Heart right ventricle (tissue), 16 donors: ENCODE measurements around the gene LTBP1. TPM values are rescaled to one million over a fixed set of nuclear protein-coding genes. Genes with fewer than 3 reads are reported as not detected.

ENCODE experiments used
- ATAC-seq, 8 donors: fragments of 200-7000 bp; cut with Tn5 transposase; one replicate each; pipeline ENCODE4 v1.9.1; 2020; ENCODE audit warnings: mild to moderate bottlenecking in 8 of 8, moderate library complexity in 8 of 8, moderate number of reproducible peaks in 1 of 8
- DNase-seq, 2 donors: peaks; one replicate each; pipeline ENCODE4 v3.0.0-alpha.2; 2020
- H3K27ac ChIP-seq, 10 donors: fragments of 200-600 bp; sonication (generic) in 2 of 10; one replicate each; pipeline versions ENCODE4 v1.5.0 to v1.8.0; 2020 to 2022; ENCODE audit warnings: mild to moderate bottlenecking in 3 of 10
- H3K27me3 ChIP-seq, 7 donors: fragments of 200-600 bp; one replicate each; pipeline ENCODE4 v1.8.0; 2021 to 2022; ENCODE audit warnings: mild to moderate bottlenecking in 2 of 7
- H3K36me3 ChIP-seq, 9 donors: fragments of 200-600 bp; sonication (generic) in 1 of 9; one replicate each; pipeline versions ENCODE4 v1.5.0 to v1.8.0; 2020 to 2022; ENCODE audit warnings: mild to moderate bottlenecking in 2 of 9
- H3K4me1 ChIP-seq, 9 donors: fragments of 200-600 bp; sonication (generic) in 1 of 9; one replicate each; pipeline versions ENCODE4 v1.5.0 to v1.8.0; 2020 to 2022; ENCODE audit warnings: mild to moderate bottlenecking in 4 of 9
- H3K4me3 ChIP-seq, 10 donors: fragments of 200-600 bp; sonication (generic) in 2 of 10; one replicate each; pipeline versions ENCODE4 v1.5.0 to v1.8.0; 2020 to 2022; ENCODE audit warnings: mild to moderate bottlenecking in 7 of 10, moderate library complexity in 2 of 10
- H3K9me3 ChIP-seq, 11 donors: fragments of 200-600 bp in 10 of 11; sonication (generic) in 2 of 11; one replicate each; pipeline versions ENCODE4 v1.5.0 to v1.8.0; 2013 to 2022; ENCODE audit warnings: mild to moderate bottlenecking in 2 of 11, control low read depth in 1 of 11, moderate library complexity in 1 of 11
- WGBS, 2 donors: extraction: QIAGEN DNeasy Blood & Tissue Kit; methylation state at CpG; one replicate each; pipeline ENCODE4 v1.1.7; 2013; ENCODE audit warnings: inconsistent platforms in 1 of 2; 5-methylcytosine and 5-hydroxymethylcytosine counted together
- intact Hi-C, 10 donors: fragments of 100-400 bp; cut with DNase I; formaldehyde crosslinking; loops; one replicate each; pipeline versions ENCODE4 v1.11.1 to v1.14.2; 2022
- polyA plus RNA-seq, 2 donors: library from polyadenylated mRNA; stranded (reverse); fragments of 200-250 nt; gene quantifications; one replicate each; pipeline ENCODE4 v1.2.3, GENCODE V29; 2013
- total RNA-seq, 10 donors: library from RNA; stranded (reverse); fragmentation: NEBNext Ultra II Directional in 3 of 10; extraction: Animal tissue kit (Norgen Biotek cat#: 25700) in 3 of 10; gene quantifications; one replicate each; pipeline versions ENCODE4 v1.2.1 to v1.2.4, GENCODE V29; 2021 to 2023
- TF ChIP-seq, protein P1 (sequence below), 9 donors: fragments of 200-600 bp; sonication (generic) in 2 of 9; IDR thresholded peaks; one replicate each; pipeline versions ENCODE4 v1.5.0 to v1.8.0; 2021 to 2022; ENCODE audit warnings: antibody characterized with exemption in 9 of 9, mild to moderate bottlenecking in 5 of 9, moderate library complexity in 1 of 9
- donor health status: Arrhythmogenic right ventricular cardiomyopathy.
- donor health status: ischemic (EF 13 %, LVEDD 7.1; RV severe dilation, severe dysfunction).
- donor health status: healthy with polysubstance abuse.
- donor health status: DM: no; HTN: yes; CAD: no.
- donor health status: DM: no; HTN: no; CAD: no.
- donor health status: ischemic (EF 25% LVEDD 6.9; RV normal size, moderate dysfunction).
- donor health status: ischemic (EF 25% LVEDD 5.7; RV mildly dilated, moderate dysfunction).
- donor health status: healthy.
- donor health status: DM: yes; HTN: yes; CAD: no.
- donor health status: Ischemic cardiomyopathy.
- donor health status: ischemic (EF 35%, LVEDD 5.7; RV mildly dilated, moderate dysfunction).
- donor health status: nonischemic (EF 11% LVEDD 7.7; RV severe dilation, severe dysfunction).
- donor health status: DM: yes; HTN: yes; CAD: no.
- donor health status: PGD.
- donor health status: ischemic (EF 29% LVEDD 5.4; RV normal size, mild dysfunction).
- donor health status: nonischemic (EF 23%, LVEDD 6.1; RV moderate dilation, normal function).

The LTBP1 gene
- total and polyA plus RNA-seq, 12 donors: 22.4 to 164 (median 84.3) TPM

DNA sequence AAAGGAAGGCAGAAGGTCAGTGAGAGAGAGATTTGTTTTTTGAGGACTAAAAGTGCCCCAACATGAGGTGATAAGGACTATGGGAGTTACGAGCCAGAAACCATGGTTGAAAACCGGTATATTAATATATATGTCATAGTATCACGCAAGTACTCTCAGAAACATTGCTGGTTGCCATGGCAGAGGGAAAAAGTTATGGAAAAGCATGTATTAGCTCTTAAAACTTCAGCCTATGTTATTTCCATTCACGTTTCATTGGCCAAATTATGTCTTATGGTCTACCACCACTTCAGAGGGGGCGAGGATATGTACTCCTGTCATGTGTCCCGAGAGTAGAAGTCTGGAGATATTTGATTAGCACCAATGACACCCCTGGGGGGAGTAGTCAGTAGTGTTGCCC, 125.9 kb downstream of the LTBP1 start:
- Histone ChIP-seq H3K36me3 (no peaks in the 10 kb centered on the region), H3K9me3 (no peaks in the 10 kb centered on the region), H3K27me3 (no peaks in the 10 kb centered on the region), H3K4me1 (peaks cover 0 to 45% (median 23%) of the 10 kb centered on the region in 9 donors), H3K27ac (no peak overlapping the region), H3K4me3 (no peak overlapping the region)
- TF ChIP-seq, protein P1, sequence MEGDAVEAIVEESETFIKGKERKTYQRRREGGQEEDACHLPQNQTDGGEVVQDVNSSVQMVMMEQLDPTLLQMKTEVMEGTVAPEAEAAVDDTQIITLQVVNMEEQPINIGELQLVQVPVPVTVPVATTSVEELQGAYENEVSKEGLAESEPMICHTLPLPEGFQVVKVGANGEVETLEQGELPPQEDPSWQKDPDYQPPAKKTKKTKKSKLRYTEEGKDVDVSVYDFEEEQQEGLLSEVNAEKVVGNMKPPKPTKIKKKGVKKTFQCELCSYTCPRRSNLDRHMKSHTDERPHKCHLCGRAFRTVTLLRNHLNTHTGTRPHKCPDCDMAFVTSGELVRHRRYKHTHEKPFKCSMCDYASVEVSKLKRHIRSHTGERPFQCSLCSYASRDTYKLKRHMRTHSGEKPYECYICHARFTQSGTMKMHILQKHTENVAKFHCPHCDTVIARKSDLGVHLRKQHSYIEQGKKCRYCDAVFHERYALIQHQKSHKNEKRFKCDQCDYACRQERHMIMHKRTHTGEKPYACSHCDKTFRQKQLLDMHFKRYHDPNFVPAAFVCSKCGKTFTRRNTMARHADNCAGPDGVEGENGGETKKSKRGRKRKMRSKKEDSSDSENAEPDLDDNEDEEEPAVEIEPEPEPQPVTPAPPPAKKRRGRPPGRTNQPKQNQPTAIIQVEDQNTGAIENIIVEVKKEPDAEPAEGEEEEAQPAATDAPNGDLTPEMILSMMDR (IDR thresholded peaks at IDR 0.05): no peak
- WGBS, 2 donors: 82 to 87% methylated on average over 6 of the region's 6 CpGs
- DNase-seq: no peak
- no peak for ATAC-seq
- intact Hi-C loops: no loop called here

DNA sequence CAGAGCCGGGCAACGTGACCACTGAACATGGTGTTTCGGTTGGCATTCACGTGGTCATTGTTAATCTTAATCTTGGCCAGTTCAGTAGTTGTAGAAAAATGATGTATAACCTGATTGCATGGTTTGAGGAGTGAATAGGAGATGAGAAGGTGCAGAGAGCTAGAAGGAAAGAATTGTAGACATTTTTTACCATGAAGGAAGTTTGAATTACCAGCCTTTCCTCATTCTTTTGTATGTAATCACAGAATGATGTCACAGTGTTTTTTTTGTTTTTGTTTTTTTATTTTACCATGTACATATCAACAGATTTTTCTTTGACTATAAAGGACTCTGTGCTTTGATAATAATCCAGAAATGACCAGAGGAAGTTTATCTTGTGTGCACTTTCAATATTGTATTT, 126.3 kb downstream of the LTBP1 start:
- DNase-seq: no peak
- no peak for ATAC-seq
- no peaks in the 10 kb centered on the region for H3K27me3 ChIP-seq
- H3K27ac ChIP-seq: no peak overlapping the region
- no peak overlapping the region for H3K4me3 ChIP-seq
- H3K9me3 ChIP-seq: no peaks in the 10 kb centered on the region
- intact Hi-C loops: no loop called here
- 94 to 96% methylated on average over 4 of the region's 4 CpGs for WGBS, 2 donors
- TF ChIP-seq, protein P1 (IDR thresholded peaks at IDR 0.05): no peak
- peaks cover 0 to 45% (median 23%) of the 10 kb centered on the region in 9 donors for H3K4me1 ChIP-seq
- H3K36me3 ChIP-seq: no peaks in the 10 kb centered on the region

DNA sequence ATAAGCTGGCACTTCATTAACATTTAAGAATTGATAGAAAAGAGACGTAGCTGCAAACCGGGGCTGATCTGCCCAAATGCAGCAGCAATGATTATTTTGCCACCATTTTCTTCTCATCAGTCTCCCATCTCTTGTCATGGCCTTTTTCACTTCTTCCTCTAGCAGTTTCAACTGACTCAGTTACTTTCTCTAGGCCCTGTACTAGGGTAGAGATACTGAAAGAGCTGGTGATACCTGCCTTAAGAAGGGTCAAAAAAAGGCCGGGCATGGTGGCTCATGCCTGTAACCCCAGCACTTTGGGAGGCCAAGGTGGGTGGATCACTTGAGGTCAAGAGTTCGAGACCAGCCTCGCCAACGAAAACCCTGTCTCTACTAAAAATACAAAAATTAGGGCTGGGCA, 127.4 kb downstream of the LTBP1 start:
- intact Hi-C loops: no loop called here
- DNase-seq: no peak
- Histone ChIP-seq H3K9me3 (no peaks in the 10 kb centered on the region), H3K4me3 (no peak overlapping the region), H3K27me3 (no peaks in the 10 kb centered on the region), H3K36me3 (no peaks in the 10 kb centered on the region), H3K27ac (no peak overlapping the region), H3K4me1 (peaks cover 0 to 42% (median 22%) of the 10 kb centered on the region in 9 donors)
- ATAC-seq: no peak
- TF ChIP-seq, protein P1 (IDR thresholded peaks at IDR 0.05): no peak
- WGBS, 2 donors: 96% methylated on average over 6 of the region's 6 CpGs

DNA sequence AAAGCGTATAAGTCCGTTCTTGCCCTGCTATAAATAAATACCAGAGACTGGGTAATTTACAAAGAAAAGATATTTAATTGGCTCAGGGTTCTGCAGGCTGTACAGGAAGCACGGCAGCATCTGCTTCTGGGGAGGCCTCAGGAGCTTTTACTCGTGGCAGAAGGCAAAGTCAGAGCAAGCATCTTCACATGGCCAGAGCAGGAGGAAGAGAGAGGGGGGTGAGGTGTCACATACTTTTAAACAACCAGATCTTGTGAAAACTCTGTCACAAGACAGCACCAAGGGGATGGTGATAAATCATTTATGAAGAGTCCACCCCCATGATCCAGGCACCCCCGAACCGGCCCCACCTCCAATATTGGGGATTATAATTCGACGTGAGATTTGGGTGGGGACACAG, 130.6 kb downstream of the LTBP1 start:
- DNase-seq (no peak), ATAC-seq (peak in 1 of 8 donors; percentile 25)
- TF ChIP-seq, protein P1 (IDR thresholded peaks at IDR 0.05): no peak
- no peaks in the 10 kb centered on the region for H3K27me3 ChIP-seq
- H3K4me1 ChIP-seq: peaks cover 0 to 24% (median 0%) of the 10 kb centered on the region in 9 donors
- H3K9me3 ChIP-seq: no peaks in the 10 kb centered on the region
- 68 to 70% methylated on average over 8 of the region's 8 CpGs for WGBS, 2 donors
- H3K27ac ChIP-seq: no peak overlapping the region
- no peaks in the 10 kb centered on the region for H3K36me3 ChIP-seq
- intact Hi-C loops: no loop called here
- H3K4me3 ChIP-seq: no peak overlapping the region
